ENCODE data around the gene RPS3A.

DNA sequence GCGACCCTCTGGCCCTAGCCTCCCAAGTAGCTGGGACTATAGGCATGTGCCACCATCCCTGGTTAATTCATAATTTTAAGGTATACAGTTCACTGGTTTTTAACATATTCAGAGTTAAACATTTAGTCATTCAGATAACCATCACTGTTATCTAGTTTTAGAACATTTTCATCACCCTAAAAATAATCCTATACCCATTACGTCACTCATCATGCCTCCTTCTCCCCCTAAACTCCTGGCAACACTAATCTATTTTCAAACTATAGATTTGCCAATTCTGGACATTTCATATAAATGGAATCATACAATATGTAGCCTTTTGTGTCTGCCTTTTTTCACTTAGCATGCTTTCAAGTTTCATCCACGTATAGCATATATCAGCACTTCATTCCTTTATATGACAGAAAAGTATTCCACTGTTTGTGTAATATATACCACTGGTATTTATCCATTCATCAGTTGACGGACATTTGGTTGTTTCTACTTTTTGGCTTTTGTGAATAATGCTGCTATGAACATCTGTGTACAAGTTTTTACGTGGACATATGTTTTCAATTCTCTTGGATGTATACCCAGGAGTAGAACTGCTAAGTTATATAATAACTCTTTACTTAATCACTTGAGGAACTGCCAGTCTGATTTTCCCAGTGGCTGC, 32.0 kb upstream of the RPS3A start:
- TF ChIP-seq CTCF (IDR thresholded peaks at IDR 0.05), result no peak
- TF ChIP-seq POLR2A (IDR thresholded peaks at IDR 0.05), result no peak
